GM23248 (cell line): Measurements from ENCODE around the gene TMEM108.

Source experiments
- EZH2 ChIP-seq: fragments of 200-600 bp; sonication (generic); IDR thresholded peaks from 2 replicates; pipeline ENCODE4 v1.6.1; 2018; ENCODE audit warnings: antibody characterized with exemption, mild to moderate bottlenecking; ENCODE audit not compliant: insufficient read depth, poor library complexity, severe bottlenecking
- EZH2phosphoT487 ChIP-seq: fragments of 200-600 bp; sonication (generic); IDR thresholded peaks from 2 replicates; pipeline ENCODE4 v1.6.1; 2018; ENCODE audit warnings: antibody characterized with exemption, moderate library complexity, mild to moderate bottlenecking, low read depth; ENCODE audit not compliant: insufficient read depth

GRCh38 chr3:133136114-133137041 is 98.2 kb downstream of the TMEM108 start:
- no peak for TF ChIP-seq EZH2
- TF ChIP-seq EZH2phosphoT487 = no peak
